HG02943 (cell line): ENCODE results near the gene EZR.

Experiments used
- ATAC-seq: cut with Tn5 transposase; IDR thresholded peaks from one replicate; pipeline ENCODE4 v1.9.1; 2021; ENCODE audit warnings: mild to moderate bottlenecking, low read depth, moderate library complexity; ENCODE audit not compliant: unreplicated experiment

Gene EZR

GRCh38 chr6:158819213-158819976, at the start of gene EZR:
Gene EZR, minus strand, starts transcription at chr6:158819368. Its CDS starts 1,275 bp downstream, at chr6:158818093.
- peak; percentile 50 for ATAC-seq

GRCh38 chr6:158868122-158868480, 48.9 kb upstream of the EZR start:
- ATAC-seq, result no peak

- ATAC-seq, result no peak
Observed at GRCh38 chr6:158867381-158868121, 48.4 kb upstream of the EZR start.

GRCh38 chr6:158865769-158866168, 46.6 kb upstream of the EZR start:
- no peak for ATAC-seq

GRCh38 chr6:158863646-158864045, 44.5 kb upstream of the EZR start:
- ATAC-seq, result no peak

- ATAC-seq, result no peak
Observed at GRCh38 chr6:158861686-158862381, 42.7 kb upstream of the EZR start.

- no peak for ATAC-seq
Observed at GRCh38 chr6:158860279-158860865, 41.2 kb upstream of the EZR start.

- no peak for ATAC-seq
Observed at GRCh38 chr6:158856261-158856660, 37.1 kb upstream of the EZR start.

GRCh38 chr6:158854214-158855101, 35.3 kb upstream of the EZR start:
- no peak for ATAC-seq

- no peak for ATAC-seq
Observed at GRCh38 chr6:158853880-158854213, 34.7 kb upstream of the EZR start.

GRCh38 chr6:158853072-158853879, 34.1 kb upstream of the EZR start:
- ATAC-seq, result peak; percentile 84

- no peak for ATAC-seq
Observed at GRCh38 chr6:158852312-158853071, 33.3 kb upstream of the EZR start.

- no peak for ATAC-seq
Observed at GRCh38 chr6:158850807-158851115, 31.6 kb upstream of the EZR start.

GRCh38 chr6:158849899-158850806, 31.0 kb upstream of the EZR start:
- no peak for ATAC-seq

GRCh38 chr6:158848490-158848895, 29.3 kb upstream of the EZR start:
- ATAC-seq, result no peak

GRCh38 chr6:158847786-158848185, 28.6 kb upstream of the EZR start:
- ATAC-seq, result no peak

GRCh38 chr6:158847012-158847529, 27.9 kb upstream of the EZR start:
- no peak for ATAC-seq
